HG03565 (cell line): ENCODE data around the gene SLC30A3.

ENCODE experiments used
- ATAC-seq: cut with Tn5 transposase; IDR thresholded peaks from one replicate; pipeline ENCODE4 v1.9.1; 2021; ENCODE audit warnings: mild to moderate bottlenecking, moderate library complexity; ENCODE audit not compliant: unreplicated experiment

The SLC30A3 gene

GRCh38 chr2:27236136-27236535 lies 26.7 kb downstream of the SLC30A3 start:
- no peak for ATAC-seq

DNA sequence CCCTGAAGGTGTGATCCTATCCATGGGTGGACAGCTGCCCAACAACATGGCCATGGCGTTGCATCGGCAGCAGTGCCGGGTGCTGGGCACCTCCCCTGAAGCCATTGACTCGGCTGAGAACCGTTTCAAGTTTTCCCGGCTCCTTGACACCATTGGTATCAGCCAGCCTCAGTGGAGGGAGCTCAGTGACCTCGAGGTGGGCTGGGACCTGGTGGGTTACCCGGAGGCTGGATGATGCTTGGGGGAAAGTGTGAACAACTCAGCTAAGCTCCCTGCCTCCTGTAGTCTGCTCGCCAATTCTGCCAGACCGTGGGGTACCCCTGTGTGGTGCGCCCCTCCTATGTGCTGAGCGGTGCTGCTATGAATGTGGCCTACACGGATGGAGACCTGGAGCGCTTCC lies 29.5 kb downstream of the SLC30A3 start:
- no peak for ATAC-seq

- ATAC-seq = no peak
Measured at GRCh38 chr2:27231921-27232320, 30.9 kb downstream of the SLC30A3 start.

GRCh38 chr2:27227501-27227900 lies 35.3 kb downstream of the SLC30A3 start:
- no peak for ATAC-seq

GRCh38 chr2:27225526-27225925 lies 37.3 kb downstream of the SLC30A3 start:
- no peak for ATAC-seq

DNA sequence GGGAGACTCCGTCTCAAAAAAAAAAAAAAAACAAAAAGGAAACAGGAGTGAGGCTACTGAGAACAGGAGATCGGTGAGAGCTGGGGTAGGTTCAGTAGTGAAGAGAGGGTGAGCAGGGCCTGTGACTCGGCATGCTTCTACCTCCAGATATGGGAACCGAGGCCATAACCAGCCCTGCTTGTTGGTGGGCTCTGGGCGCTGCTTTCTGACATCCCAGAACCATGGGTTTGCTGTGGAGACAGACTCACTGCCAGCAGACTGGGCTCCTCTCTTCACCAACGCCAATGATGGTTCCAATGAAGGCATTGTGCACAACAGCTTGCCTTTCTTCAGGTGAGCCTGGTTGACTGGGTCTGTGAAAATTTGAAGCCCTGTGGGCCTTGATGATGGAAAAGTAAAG lies 39.4 kb downstream of the SLC30A3 start:
- ATAC-seq = no peak

DNA sequence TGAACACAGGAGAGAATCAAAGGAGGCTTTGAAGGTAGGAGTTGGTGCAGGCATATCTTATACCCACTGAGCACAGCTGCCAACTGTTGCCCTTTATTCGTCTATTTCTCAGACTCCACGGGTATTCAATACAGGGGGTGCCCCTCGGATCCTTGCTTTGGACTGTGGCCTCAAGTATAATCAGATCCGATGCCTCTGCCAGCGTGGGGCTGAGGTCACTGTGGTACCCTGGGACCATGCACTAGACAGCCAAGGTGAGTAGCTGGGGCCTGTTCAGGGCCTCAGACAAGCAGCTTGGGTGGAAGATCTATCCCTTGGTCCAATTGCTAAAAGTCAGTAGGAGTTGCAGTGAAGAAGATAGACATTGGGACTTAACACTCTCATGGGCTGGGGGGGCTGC lies 40.4 kb downstream of the SLC30A3 start:
- no peak for ATAC-seq

DNA sequence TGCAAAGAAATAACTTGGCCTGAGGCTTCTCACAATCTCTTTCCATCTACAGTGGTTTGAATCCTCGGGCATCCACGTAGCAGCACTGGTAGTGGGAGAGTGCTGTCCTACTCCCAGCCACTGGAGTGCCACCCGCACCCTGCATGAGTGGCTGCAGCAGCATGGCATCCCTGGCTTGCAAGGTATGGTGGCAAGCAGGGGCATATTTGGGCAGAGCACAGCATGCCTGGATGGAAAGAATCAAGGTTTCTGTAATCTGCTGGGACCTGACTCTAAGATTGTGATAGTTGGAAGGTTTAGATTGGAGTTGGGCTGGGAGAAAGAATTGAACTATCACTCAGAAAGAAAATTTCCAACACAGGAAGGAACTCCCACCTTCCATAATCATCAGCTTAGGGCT lies 41.7 kb downstream of the SLC30A3 start:
- no peak for ATAC-seq

DNA sequence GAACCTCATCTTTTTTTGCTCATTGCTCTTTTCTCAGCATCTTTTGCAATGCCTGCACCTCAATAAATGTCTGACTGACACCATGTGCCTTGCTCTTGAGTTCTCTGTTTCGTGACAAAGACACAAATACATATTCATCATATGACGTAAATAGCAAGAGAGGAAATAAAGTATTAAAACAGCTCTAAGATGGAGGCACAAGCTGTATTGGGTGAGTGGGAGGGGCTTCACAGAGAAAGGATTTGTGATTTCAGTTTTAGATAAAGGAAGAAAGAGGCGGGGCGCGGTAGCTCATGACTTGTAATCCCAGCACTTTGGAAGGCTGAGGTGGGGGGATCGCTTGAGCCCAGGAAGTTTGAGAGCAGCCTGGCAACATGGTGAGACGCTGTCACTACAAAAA lies 42.8 kb downstream of the SLC30A3 start:
- no peak for ATAC-seq

- ATAC-seq = no peak
Measured at GRCh38 chr2:27219091-27219490, 43.8 kb downstream of the SLC30A3 start.

DNA sequence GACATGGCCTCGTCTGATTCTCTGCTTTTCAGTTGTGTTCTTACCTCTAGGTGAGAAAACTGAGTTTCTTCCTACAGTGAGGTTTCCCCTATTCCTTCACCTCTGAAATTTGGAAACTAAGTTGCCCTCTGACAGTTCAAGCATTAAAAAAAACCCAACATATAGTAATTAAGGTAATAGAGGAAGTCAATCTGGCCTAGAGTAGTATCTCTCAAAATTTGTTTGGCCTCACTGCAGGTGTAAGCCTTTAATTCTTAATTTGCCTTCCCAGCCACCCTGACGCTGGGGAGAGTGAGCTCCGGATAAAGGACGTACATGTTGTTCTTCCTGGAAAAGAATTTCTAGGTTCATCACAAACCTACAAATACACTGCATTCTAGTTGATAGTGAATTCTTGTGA lies 44.2 kb downstream of the SLC30A3 start:
- ATAC-seq = no peak

DNA sequence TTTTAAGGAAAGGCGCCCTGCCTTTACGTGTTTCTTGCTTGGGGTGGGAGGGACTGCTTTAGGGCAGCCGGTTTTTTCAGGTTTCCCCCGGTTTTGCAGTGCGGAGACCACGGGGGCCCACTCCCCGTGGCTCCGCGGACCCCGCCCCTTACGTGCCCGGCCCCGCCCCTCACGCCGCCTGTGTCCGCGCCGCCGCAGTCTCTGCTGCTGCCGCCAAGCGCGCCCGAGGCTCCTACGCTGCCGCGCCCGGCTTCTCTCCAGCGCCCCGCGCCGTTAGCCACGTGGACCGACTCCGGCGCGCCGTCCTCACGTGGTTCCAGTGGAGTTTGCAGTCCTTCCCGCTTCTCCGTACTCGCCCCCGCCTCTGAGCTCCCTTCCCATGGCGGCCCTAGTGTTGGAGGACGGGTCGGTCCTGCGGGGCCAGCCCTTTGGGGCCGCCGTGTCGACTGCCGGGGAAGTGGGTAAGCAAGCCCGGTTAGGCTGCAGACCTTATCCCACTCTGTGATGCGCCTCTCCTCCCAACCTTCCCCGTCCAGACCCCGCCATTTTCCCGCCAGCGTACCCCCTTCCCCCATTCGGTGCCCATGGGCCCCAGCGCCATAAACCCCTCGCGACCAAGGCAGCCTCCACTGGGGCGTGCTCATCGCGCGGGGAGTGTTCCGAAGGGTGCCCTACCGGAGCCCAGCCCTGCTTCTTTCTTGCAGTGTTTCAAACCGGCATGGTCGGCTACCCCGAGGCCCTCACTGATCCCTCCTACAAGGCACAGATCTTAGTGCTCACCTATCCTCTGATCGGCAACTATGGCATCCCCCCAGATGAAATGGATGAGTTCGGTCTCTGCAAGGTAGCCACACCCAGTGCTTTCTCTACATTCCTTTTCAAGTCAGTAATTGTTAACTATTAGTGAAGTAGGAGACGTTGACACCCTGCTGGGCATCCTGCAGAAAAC lies 45.4 kb downstream of the SLC30A3 start, which contains the start of gene CAD:
Gene CAD, plus strand, starts transcription at position 197 of the 949 bp plus-strand sequence. Its CDS starts 183 bp downstream, at position 380.
- peak; percentile 55 for ATAC-seq

DNA sequence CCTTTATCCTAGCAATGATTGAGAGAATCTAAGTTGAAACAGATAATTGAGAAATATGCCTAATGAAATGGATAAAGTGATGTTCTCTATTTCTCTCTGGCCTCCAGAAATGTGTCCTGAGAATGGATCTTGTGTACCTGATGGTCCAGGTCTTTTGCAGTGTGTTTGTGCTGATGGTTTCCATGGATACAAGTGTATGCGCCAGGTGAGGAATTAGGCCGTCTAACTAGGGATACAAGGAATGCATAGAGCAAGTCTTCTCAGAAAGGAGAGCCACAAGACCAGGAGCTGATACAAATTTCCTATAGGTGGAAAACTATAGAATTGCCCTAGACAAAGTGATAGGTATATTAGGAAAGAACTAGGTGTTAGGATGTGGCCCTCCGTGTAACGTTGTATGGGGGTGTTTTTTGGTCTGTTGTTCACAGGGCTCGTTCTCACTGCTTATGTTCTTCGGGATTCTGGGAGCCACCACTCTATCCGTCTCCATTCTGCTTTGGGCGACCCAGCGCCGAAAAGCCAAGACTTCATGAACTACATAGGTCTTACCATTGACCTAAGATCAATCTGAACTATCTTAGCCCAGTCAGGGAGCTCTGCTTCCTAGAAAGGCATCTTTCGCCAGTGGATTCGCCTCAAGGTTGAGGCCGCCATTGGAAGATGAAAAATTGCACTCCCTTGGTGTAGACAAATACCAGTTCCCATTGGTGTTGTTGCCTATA lies 46.3 kb downstream of the SLC30A3 start:
- ATAC-seq = no peak

- ATAC-seq = no peak
Measured at GRCh38 chr2:27214941-27215340, 47.9 kb downstream of the SLC30A3 start.

- no peak for ATAC-seq
Measured at GRCh38 chr2:27212626-27213471, 50.0 kb downstream of the SLC30A3 start.

- ATAC-seq = peak; percentile 50
Measured at GRCh38 chr2:27211943-27212625, 50.8 kb downstream of the SLC30A3 start, which contains the start of the genes ATRAID and SLC5A6. ATRAID (plus strand) TSS chr2:27212041; CDS start chr2:27212369, 328 bp downstream. SLC5A6 (minus strand) TSS chr2:27212268; CDS start chr2:27207650, 4,618 bp downstream.

GRCh38 chr2:27211241-27211942 lies 51.5 kb downstream of the SLC30A3 start:
- ATAC-seq = no peak

GRCh38 chr2:27209621-27210401 lies 53.0 kb downstream of the SLC30A3 start:
- ATAC-seq = no peak
